Measurements from ENCODE around the gene IFNL3. TPM values are rescaled to one million over a fixed set of nuclear protein-coding genes. Genes with fewer than 3 reads are reported as not detected.

The IFNL3 gene
- total RNA-seq, 1 donor from 2014 or later: not detected

DNA sequence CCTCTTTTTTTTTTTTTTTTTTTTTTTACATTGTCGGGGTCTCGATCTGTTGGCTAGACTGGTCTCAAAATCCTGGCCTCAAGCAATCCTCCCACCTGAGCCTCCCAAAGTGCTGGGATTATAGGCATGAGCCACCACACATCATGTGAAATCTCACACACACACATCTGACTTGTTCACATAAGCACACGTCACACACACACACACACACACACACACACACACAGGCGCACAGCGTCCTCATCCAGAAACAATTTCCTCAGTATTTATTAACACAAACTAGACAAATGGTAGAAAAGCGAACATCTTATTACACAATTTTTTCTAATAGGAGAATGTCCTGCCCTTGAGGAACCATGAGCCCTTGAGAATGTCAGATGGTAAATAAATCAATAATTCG lies 35.6 kb downstream of the IFNL3 start:
- Mint-ChIP-seq H3K9me3 (ENCODE audit: unreplicated experiment) (no peaks in the 10 kb centered on the region), H3K36me3 (ENCODE audit: low read depth, unreplicated experiment) (no peaks in the 10 kb centered on the region), H3K4me3 (ENCODE audit: unreplicated experiment) (no peak overlapping the region), H3K27ac (ENCODE audit: unreplicated experiment) (no peak overlapping the region), H3K4me1 (ENCODE audit: unreplicated experiment) (peaks cover 3% of the 10 kb centered on the region), H3K27me3 (ENCODE audit: unreplicated experiment) (peaks cover 5% of the 10 kb centered on the region)
- no peak for DNase-seq (ENCODE audit: low spot score)
- TF ChIP-seq, protein P1, sequence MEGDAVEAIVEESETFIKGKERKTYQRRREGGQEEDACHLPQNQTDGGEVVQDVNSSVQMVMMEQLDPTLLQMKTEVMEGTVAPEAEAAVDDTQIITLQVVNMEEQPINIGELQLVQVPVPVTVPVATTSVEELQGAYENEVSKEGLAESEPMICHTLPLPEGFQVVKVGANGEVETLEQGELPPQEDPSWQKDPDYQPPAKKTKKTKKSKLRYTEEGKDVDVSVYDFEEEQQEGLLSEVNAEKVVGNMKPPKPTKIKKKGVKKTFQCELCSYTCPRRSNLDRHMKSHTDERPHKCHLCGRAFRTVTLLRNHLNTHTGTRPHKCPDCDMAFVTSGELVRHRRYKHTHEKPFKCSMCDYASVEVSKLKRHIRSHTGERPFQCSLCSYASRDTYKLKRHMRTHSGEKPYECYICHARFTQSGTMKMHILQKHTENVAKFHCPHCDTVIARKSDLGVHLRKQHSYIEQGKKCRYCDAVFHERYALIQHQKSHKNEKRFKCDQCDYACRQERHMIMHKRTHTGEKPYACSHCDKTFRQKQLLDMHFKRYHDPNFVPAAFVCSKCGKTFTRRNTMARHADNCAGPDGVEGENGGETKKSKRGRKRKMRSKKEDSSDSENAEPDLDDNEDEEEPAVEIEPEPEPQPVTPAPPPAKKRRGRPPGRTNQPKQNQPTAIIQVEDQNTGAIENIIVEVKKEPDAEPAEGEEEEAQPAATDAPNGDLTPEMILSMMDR (IDR thresholded peaks at IDR 0.05; ENCODE audit: unreplicated experiment): no peak

DNA sequence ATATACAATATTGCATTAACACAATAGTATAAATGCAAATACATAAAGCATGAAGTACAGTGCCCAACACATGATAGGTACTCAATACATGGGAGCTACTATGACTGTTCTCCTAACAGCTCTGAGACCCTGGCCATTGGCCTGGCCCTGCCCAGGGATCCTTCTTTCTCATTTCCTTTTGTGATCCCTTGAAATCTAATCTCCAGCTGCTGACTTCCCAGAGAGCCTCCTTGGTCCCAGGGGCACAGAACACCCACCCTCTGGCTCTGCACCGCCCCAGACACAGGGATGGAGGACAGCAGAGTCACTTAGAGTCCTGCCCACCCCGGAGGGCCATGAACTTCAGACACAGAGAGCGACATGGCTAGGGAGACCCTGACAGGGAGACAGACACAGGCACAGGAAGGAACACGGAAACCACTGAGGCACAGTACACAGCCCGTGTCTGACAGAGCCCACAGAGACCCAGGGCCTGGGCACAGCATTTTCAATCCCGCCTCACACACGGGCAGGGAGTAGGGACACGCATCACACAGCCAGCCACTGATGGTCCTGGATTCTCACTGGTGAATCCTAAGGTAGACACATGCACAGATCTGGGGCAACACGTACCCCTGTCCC lies 36.5 kb downstream of the IFNL3 start:
- H3K4me1 Mint-ChIP-seq (ENCODE audit: unreplicated experiment): peaks cover 3% of the 10 kb centered on the region
- H3K27me3 Mint-ChIP-seq (ENCODE audit: unreplicated experiment): peaks cover 5% of the 10 kb centered on the region
- H3K36me3 Mint-ChIP-seq (ENCODE audit: low read depth, unreplicated experiment): no peaks in the 10 kb centered on the region
- H3K27ac Mint-ChIP-seq (ENCODE audit: unreplicated experiment): no peak overlapping the region
- no peak for DNase-seq (ENCODE audit: low spot score)
- TF ChIP-seq, protein P1 (IDR thresholded peaks at IDR 0.05; ENCODE audit: unreplicated experiment): no peak
- H3K9me3 Mint-ChIP-seq (ENCODE audit: unreplicated experiment): no peaks in the 10 kb centered on the region
- H3K4me3 Mint-ChIP-seq (ENCODE audit: unreplicated experiment): no peak overlapping the region

DNA sequence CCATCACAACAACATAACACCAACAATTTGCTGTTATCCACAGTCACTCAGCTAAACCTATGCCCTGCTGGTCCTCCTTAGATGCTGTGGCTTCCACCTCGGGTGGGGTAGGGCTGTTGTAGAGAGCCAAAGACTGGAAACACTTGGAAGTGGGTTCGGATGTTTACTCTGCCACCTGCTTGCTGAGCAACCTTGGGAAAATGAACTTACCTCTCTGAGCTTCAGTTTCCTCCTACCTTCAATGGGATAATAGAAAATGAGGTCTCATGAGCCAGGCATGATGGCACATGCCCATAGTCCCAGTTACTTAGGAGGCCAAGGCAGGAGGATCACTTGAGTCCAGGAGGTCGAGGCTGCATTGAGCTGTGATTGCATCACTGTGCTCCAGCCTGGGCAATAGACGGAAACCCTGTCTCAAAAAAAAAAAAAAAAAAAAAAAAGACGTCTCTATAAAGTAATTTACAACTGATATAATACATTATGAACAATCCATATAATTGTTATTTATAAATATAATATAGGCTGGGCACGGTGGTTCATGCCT lies 37.4 kb downstream of the IFNL3 start:
- no peak overlapping the region for H3K4me3 Mint-ChIP-seq (ENCODE audit: unreplicated experiment)
- H3K27ac Mint-ChIP-seq (ENCODE audit: unreplicated experiment): no peak overlapping the region
- peaks cover 10% of the 10 kb centered on the region for H3K27me3 Mint-ChIP-seq (ENCODE audit: unreplicated experiment)
- no peaks in the 10 kb centered on the region for H3K36me3 Mint-ChIP-seq (ENCODE audit: low read depth, unreplicated experiment)
- no peaks in the 10 kb centered on the region for H3K9me3 Mint-ChIP-seq (ENCODE audit: unreplicated experiment)
- TF ChIP-seq, protein P1 (IDR thresholded peaks at IDR 0.05; ENCODE audit: unreplicated experiment): no peak
- peaks cover 3% of the 10 kb centered on the region for H3K4me1 Mint-ChIP-seq (ENCODE audit: unreplicated experiment)
- DNase-seq (ENCODE audit: low spot score): no peak

DNA sequence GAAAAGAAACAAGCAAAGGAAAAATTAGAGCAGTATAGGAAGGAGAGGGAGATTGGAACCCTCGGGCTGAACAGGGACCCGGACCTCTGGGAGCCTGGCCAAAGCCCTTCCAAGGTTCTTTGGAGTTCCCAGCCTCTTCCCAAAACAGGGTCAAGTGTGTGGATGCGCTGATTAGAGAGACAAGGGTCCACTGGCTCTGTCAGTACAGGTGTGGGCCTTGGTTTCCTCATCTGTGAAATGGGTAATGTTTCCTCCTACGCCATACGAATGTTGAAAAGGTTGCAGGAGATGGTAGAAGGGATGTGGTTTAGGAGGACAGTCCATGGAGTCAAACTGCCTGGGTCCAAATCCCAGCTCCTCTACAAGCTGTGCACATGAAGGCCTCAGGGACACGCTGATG lies 38.7 kb downstream of the IFNL3 start:
- Mint-ChIP-seq H3K9me3 (ENCODE audit: unreplicated experiment) (no peaks in the 10 kb centered on the region), H3K4me3 (ENCODE audit: unreplicated experiment) (no peak overlapping the region), H3K36me3 (ENCODE audit: low read depth, unreplicated experiment) (no peaks in the 10 kb centered on the region), H3K4me1 (ENCODE audit: unreplicated experiment) (peaks cover 3% of the 10 kb centered on the region), H3K27me3 (ENCODE audit: unreplicated experiment) (peaks cover 13% of the 10 kb centered on the region), H3K27ac (ENCODE audit: unreplicated experiment) (no peak overlapping the region)
- no peak for DNase-seq (ENCODE audit: low spot score)
- TF ChIP-seq, protein P1 (IDR thresholded peaks at IDR 0.05; ENCODE audit: unreplicated experiment): no peak

DNA sequence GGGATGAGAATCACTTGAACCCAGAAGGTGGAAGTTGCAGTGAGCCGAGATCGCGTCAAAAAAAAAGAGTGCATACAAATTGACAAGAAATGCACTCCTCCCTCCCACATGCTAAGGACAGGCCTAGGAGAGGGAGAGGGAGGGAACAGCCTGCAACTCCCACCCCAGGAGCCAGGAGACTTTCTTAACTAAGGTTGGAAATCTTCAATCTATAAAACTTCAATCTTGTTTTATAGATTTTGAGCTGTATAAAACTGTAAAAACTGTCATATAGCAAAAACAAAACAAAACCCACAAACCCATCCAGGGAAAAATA lies 39.4 kb downstream of the IFNL3 start:
- no peak for DNase-seq (ENCODE audit: low spot score)
- no peaks in the 10 kb centered on the region for H3K36me3 Mint-ChIP-seq (ENCODE audit: low read depth, unreplicated experiment)
- TF ChIP-seq, protein P1 (IDR thresholded peaks at IDR 0.05; ENCODE audit: unreplicated experiment): no peak
- peaks cover 3% of the 10 kb centered on the region for H3K4me1 Mint-ChIP-seq (ENCODE audit: unreplicated experiment)
- H3K27me3 Mint-ChIP-seq (ENCODE audit: unreplicated experiment): peaks cover 19% of the 10 kb centered on the region
- no peak overlapping the region for H3K4me3 Mint-ChIP-seq (ENCODE audit: unreplicated experiment)
- H3K9me3 Mint-ChIP-seq (ENCODE audit: unreplicated experiment): no peaks in the 10 kb centered on the region
- no peak overlapping the region for H3K27ac Mint-ChIP-seq (ENCODE audit: unreplicated experiment)
